ENCODE measurements around the gene ZNF165.
A peak's percentile ranks its signal among the peaks of the same experiment; 100 is the strongest.
"Not testable (repeated sequence)": the region's sequence is repeated elsewhere in the genome, so short reads cannot be mapped to it uniquely, and the experiment has no call there.

ZNF165 gene

DNA sequence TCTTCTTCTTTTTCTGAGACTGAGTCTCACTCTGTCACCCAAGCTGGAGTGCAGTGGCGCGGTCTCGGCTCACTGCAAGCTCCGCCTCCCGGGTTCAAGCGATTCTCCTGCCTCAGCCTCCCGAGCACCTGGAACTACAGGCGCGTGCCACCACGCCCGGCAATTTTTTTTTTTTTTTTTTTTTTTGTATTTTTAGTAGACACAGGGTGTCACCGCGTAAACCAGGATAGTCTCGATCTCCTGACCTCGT is at the start of gene ZNF165:
TSS of gene ZNF165 (plus strand) at position 188 of the 250 bp plus-strand sequence. CDS start 4,913 bp downstream, outside the sequence.
- peak within 1 kb of the TSS; percentile 79 for H3K27ac ChIP-seq

DNA sequence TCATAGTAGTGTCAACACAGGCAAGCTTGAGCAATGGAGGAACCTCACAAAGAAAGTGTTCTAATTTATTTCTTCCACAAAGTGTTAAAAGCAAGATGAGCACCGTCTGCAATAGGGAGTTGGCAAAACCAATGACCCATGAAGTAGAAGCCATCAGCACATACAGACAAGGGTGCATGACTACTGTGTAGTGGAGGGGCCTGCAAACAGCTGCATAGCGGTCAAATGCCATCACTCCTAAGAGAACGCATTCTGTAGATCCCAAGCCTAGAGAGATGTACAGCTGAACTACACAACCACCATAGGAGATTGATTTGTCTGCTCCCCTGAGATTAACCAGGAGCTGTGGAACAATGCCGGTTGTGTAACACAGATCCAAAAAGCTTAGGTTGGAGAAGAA is 26.8 kb upstream of the ZNF165 start:
- H3K27ac ChIP-seq = no peak overlapping the region
- TF ChIP-seq, protein P1, sequence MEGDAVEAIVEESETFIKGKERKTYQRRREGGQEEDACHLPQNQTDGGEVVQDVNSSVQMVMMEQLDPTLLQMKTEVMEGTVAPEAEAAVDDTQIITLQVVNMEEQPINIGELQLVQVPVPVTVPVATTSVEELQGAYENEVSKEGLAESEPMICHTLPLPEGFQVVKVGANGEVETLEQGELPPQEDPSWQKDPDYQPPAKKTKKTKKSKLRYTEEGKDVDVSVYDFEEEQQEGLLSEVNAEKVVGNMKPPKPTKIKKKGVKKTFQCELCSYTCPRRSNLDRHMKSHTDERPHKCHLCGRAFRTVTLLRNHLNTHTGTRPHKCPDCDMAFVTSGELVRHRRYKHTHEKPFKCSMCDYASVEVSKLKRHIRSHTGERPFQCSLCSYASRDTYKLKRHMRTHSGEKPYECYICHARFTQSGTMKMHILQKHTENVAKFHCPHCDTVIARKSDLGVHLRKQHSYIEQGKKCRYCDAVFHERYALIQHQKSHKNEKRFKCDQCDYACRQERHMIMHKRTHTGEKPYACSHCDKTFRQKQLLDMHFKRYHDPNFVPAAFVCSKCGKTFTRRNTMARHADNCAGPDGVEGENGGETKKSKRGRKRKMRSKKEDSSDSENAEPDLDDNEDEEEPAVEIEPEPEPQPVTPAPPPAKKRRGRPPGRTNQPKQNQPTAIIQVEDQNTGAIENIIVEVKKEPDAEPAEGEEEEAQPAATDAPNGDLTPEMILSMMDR (conservative IDR thresholded peaks at IDR 0.05) = no peak

DNA sequence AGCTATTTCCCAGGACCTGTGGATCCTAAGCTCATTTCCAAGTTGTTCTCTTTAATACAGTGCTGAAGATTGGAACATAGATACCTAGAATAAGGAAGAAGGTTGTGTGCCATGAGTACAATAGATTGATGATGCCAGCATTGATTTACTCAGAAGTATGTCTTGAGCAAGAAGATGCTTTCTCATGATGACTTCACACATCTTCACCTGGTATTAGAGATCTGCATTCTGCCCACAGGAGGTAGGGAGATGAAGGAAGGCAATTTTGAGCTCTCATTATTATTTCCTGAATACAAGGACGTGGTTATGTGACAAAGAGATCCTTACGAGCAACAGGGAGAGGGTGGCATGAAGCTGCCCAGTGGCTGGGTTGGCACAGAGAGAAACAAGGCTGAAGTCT is 20.0 kb upstream of the ZNF165 start:
- TF ChIP-seq, protein P1 (conservative IDR thresholded peaks at IDR 0.05) = no peak
- no peak overlapping the region for H3K27ac ChIP-seq

DNA sequence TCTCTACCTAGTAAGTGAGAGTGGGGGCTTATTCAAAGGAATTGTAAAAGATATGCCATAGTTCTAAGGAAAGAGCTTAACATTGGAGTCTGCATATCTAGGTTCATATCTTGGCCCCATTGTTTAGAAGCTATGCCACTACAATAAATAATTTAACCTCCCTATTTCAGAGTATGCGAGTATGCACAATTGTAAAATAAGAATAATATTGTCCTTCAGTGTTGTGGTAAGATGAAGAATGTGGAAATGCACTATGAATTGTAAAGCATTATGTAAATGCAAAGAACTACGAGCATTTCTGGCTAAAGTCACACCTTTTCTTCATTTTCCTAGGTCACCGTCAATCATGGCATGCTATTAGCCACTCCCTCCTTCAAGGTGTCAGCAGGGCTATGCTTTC is 16.1 kb upstream of the ZNF165 start:
- H3K27ac ChIP-seq = no peak overlapping the region
- TF ChIP-seq, protein P1 (conservative IDR thresholded peaks at IDR 0.05) = no peak

DNA sequence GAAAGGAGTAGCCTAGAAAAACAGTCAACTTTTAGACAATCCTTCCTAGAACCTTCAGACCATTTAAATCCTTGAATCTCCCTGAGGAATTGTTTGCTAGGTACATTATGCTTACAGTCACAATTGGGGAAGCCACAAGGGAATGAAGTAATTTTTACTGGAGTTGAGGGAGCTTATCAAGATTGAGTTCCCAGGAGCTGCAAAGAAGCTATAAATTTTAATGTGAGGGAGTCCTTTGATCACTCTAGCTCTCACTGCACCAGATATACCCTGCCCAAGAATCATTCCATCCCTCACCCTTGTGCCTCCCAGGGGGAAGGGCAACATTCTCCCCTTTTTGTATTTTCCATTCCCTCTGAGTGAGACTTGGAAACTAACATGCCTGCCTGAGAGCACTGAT is 12.3 kb upstream of the ZNF165 start:
- no peak overlapping the region for H3K27ac ChIP-seq
- TF ChIP-seq, protein P1 (conservative IDR thresholded peaks at IDR 0.05) = no peak

DNA sequence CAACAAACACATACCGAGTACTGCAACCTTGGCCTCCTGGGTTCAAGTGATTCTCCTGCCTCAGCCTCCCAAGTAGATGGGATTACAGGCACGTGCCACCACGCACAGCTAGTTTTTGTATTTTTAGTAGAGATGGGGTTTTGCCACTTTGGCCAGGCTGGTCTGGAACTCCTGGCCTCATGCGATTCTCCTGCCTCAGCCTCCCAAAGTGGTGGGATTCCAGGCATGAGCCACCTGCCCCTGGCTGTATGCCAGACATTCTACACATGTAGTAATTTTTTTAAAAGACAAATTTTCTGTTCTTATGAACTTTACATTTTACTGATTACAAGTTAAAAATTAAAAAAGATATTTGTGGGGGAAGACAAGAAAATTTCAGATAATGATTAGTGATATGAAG is 9.4 kb upstream of the ZNF165 start:
- H3K27ac ChIP-seq = not testable (repeated sequence)

DNA sequence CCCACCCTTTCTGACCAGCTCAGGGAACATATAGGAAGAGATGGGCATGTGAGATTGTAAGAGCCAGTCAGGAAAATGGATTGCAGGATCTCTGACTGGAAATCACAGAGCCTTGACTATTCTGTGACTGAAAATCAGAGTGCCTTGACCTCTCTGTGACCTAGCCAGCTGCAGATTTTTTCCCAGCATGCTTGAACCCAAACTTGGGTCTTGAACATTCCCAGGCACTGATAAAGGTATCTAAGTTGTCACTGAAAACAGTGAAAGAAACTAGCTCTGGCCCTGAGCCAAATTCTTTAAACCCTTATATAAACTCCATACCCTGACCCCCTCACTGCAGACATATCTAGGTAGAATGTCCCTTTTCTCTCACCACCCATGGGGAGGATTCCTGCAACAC is 2.3 kb upstream of the ZNF165 start:
- TF ChIP-seq, protein P1 (conservative IDR thresholded peaks at IDR 0.05) = no peak
- H3K27ac ChIP-seq = no peak overlapping the region

DNA sequence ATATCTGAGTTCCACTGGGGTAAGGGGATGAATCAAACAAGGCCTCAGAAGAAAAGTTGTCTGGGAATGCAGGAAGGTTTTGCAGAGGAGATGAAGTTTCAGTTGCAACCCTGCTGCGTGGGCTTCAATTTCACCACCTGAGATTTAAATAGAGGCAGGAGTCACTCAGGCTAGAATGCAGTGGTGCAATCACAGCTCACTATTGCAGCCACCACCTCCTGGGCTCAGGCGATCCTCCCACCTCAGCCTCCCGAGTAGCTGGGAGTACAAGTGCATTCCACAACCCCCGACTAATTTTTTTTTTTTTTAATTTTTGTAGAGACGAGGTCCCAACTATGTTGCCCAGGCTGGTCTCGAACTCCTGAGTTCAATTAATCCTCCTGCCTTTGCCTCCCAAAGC is 1.5 kb upstream of the ZNF165 start:
- TF ChIP-seq, protein P1 (conservative IDR thresholded peaks at IDR 0.05) = no peak
- no peak overlapping the region for H3K27ac ChIP-seq
